HT1080 (cell line): ENCODE results near the gene POLR3A. TPM values are rescaled to one million over a fixed set of nuclear protein-coding genes. Genes with fewer than 3 reads are reported as not detected.

ENCODE experiments used
- small RNA-seq: library from RNA; depleted of rRNA; stranded (forward); fragments of <200 nt; gene quantifications from one replicate; pipeline ENCODE3, GENCODE V24; 2014
- total RNA-seq: library from RNA; depleted of rRNA; stranded (reverse); fragments of >200 nt; shearing (Covaris generic); gene quantifications from 2 replicates; pipeline ENCODE4 v1.2.3, GENCODE V29; 2014; rRNA removed

The POLR3A gene
- total RNA-seq, 1 experiment from 2014 or later, result 12.0 TPM

Small RNA genes lying within 50 kb of the gene (small RNA-seq; reads per million reads assigned to genes)
- not detected for gene RF00017

Other genes with a start within 250 kb of the POLR3A start
- 22.3 and 28.4 TPM in 2 replicates for gene DLG5, start 102.8 kb downstream of the POLR3A start, total RNA-seq
- gene RPS24, start 4.3 kb upstream of the POLR3A start, total RNA-seq, result 3,014 and 3,294 TPM in 2 replicates